ENCODE results near the gene KLF1.

The KLF1 gene

GRCh38 chr19:12882589-12882988, 4.4 kb downstream of the KLF1 start:
- TF ChIP-seq CTCF (IDR thresholded peaks at IDR 0.05; ENCODE audit: low read depth, low read length, missing control alignments): no peak
- in situ Hi-C loops (cut with HindIII; ENCODE audit: low pct_ligation_motif_present, low sequenced_read_pairs): no loop called here
- Histone ChIP-seq H3K27me3 (replicated peaks) (peaks cover 14% of the 10 kb centered on the region), H3K27ac (no peak overlapping the region), H3K36me3 (replicated peaks) (no peaks in the 10 kb centered on the region), H3K4me3 (ENCODE audit: low read depth, low read length) (no peak overlapping the region)
- no peak for DNase-seq

- DNase-seq: peak; percentile 77
- H3K4me3 ChIP-seq (ENCODE audit: low read depth, low read length): peak within 1 kb of the TSS; percentile 74
- peaks cover 10% of the 10 kb centered on the region for H3K27me3 ChIP-seq (replicated peaks)
- no peak within 1 kb of the TSS for H3K27ac ChIP-seq
- in situ Hi-C loops (cut with HindIII; ENCODE audit: low pct_ligation_motif_present, low sequenced_read_pairs): no loop called here
- TF ChIP-seq CTCF (IDR thresholded peaks at IDR 0.05; ENCODE audit: low read depth, low read length, missing control alignments): no peak
- no peaks in the 10 kb centered on the region for H3K36me3 ChIP-seq (replicated peaks)
These were observed 5.7 kb downstream of the KLF1 start, which contains the start of gene DNASE2 for GRCh38 chr19:12881172-12881808. Gene DNASE2, minus strand, starts transcription at chr19:12881449. Its CDS starts 74 bp downstream, at chr19:12881375.

- peaks cover 7% of the 10 kb centered on the region for H3K27me3 ChIP-seq (replicated peaks)
- no peak overlapping the region for H3K27ac ChIP-seq
- no peaks in the 10 kb centered on the region for H3K36me3 ChIP-seq (replicated peaks)
- peak overlapping the region; percentile 74 for H3K4me3 ChIP-seq (ENCODE audit: low read depth, low read length)
- in situ Hi-C loops (cut with HindIII; ENCODE audit: low pct_ligation_motif_present, low sequenced_read_pairs): no loop called here
- DNase-seq: peak; percentile 5
- TF ChIP-seq CTCF (IDR thresholded peaks at IDR 0.05; ENCODE audit: low read depth, low read length, missing control alignments): no peak
These were observed 6.3 kb downstream of the KLF1 start for GRCh38 chr19:12880551-12881171.

GRCh38 chr19:12875086-12875485, 11.9 kb downstream of the KLF1 start:
- Histone ChIP-seq H3K27ac (no peak overlapping the region), H3K4me3 (ENCODE audit: low read depth, low read length) (no peak overlapping the region), H3K36me3 (replicated peaks) (no peaks in the 10 kb centered on the region), H3K27me3 (replicated peaks) (no peaks in the 10 kb centered on the region)
- in situ Hi-C loops (cut with HindIII; ENCODE audit: low pct_ligation_motif_present, low sequenced_read_pairs): no loop called here
- no peak for DNase-seq
- TF ChIP-seq CTCF (IDR thresholded peaks at IDR 0.05; ENCODE audit: low read depth, low read length, missing control alignments): no peak

GRCh38 chr19:12873891-12874745, 12.9 kb downstream of the KLF1 start:
- Histone ChIP-seq H3K27me3 (replicated peaks) (no peaks in the 10 kb centered on the region), H3K27ac (no peak overlapping the region), H3K4me3 (ENCODE audit: low read depth, low read length) (no peak overlapping the region), H3K36me3 (replicated peaks) (no peaks in the 10 kb centered on the region)
- no peak for TF ChIP-seq CTCF (IDR thresholded peaks at IDR 0.05; ENCODE audit: low read depth, low read length, missing control alignments)
- in situ Hi-C loops (cut with HindIII; ENCODE audit: low pct_ligation_motif_present, low sequenced_read_pairs): no loop called here
- no peak for DNase-seq
